GM18909 (cell line): ENCODE data around the gene PATJ.

Experiments
- ATAC-seq: cut with Tn5 transposase; IDR thresholded peaks from one replicate; pipeline ENCODE4 v1.9.1; 2021; ENCODE audit warnings: mild to moderate bottlenecking; ENCODE audit not compliant: unreplicated experiment, poor library complexity

Gene PATJ

GRCh38 chr1:61973100-61973837 is 231.0 kb downstream of the PATJ start:
- no peak for ATAC-seq

GRCh38 chr1:61975638-61976037 is 233.4 kb downstream of the PATJ start:
- no peak for ATAC-seq

GRCh38 chr1:61976566-61976965 is 234.3 kb downstream of the PATJ start:
- ATAC-seq = no peak

GRCh38 chr1:61978796-61979195 is 236.5 kb downstream of the PATJ start:
- no peak for ATAC-seq

GRCh38 chr1:61979729-61980128 is 237.4 kb downstream of the PATJ start:
- no peak for ATAC-seq

GRCh38 chr1:61980561-61980960 is 238.3 kb downstream of the PATJ start:
- ATAC-seq = no peak

GRCh38 chr1:61981870-61982660 is 239.8 kb downstream of the PATJ start:
- ATAC-seq = no peak

GRCh38 chr1:61983236-61983635 is 241.0 kb downstream of the PATJ start:
- no peak for ATAC-seq

GRCh38 chr1:61992257-61992656 is 250.0 kb downstream of the PATJ start:
- no peak for ATAC-seq

- ATAC-seq = no peak
These were observed 251.2 kb downstream of the PATJ start for GRCh38 chr1:61993331-61993961.

GRCh38 chr1:61995641-61996040 is 253.4 kb downstream of the PATJ start:
- no peak for ATAC-seq

GRCh38 chr1:61997123-61997522 is 254.8 kb downstream of the PATJ start:
- ATAC-seq = no peak

- no peak for ATAC-seq
These were observed 261.5 kb downstream of the PATJ start for GRCh38 chr1:62003777-62004176.

GRCh38 chr1:62006690-62007089 is 264.4 kb downstream of the PATJ start:
- no peak for ATAC-seq

- ATAC-seq = no peak
These were observed 268.7 kb downstream of the PATJ start for GRCh38 chr1:62011006-62011405.

- ATAC-seq = no peak
These were observed 269.8 kb downstream of the PATJ start for GRCh38 chr1:62012095-62012494.

- no peak for ATAC-seq
These were observed 270.6 kb downstream of the PATJ start for GRCh38 chr1:62012836-62013235.

- ATAC-seq = no peak
These were observed 271.0 kb downstream of the PATJ start for GRCh38 chr1:62013264-62013663.

- no peak for ATAC-seq
These were observed 280.2 kb downstream of the PATJ start for GRCh38 chr1:62022382-62022983.

GRCh38 chr1:62024690-62025089 is 282.4 kb downstream of the PATJ start:
- ATAC-seq = no peak

- no peak for ATAC-seq
These were observed 282.9 kb downstream of the PATJ start for GRCh38 chr1:62025154-62025553.
